ENCODE measurements around the gene SARS1. TPM values are rescaled to one million over a fixed set of nuclear protein-coding genes. Genes with fewer than 3 reads are reported as not detected.

Gene SARS1
- total and polyA plus RNA-seq, 2 of the 13 experiments (the other 11 are each of a cell fraction or from before 2014, with no cell fraction given), result 103 to 134 TPM

GRCh38 chr1:109198745-109199144, 15.0 kb upstream of the SARS1 start (continued):
- TF ChIP-seq SETDB1 (CRISPR knock-in tag; IDR thresholded peaks at IDR 0.05; ENCODE audit: borderline replicate concordance), result no peak
- no peak for TF ChIP-seq AGO1 (IDR thresholded peaks at IDR 0.05; ENCODE audit: low read depth, low read length, poor library complexity, severe bottlenecking)
- no peak for TF ChIP-seq KAT7 (CRISPR knock-in tag; IDR thresholded peaks at IDR 0.05; ENCODE audit: borderline replicate concordance)
- TF ChIP-seq ZNF615 (CRISPR knock-in tag; IDR thresholded peaks at IDR 0.05; ENCODE audit: borderline replicate concordance), result no peak
- TF ChIP-seq SOX6 (IDR thresholded peaks at IDR 0.05), result no peak
- no peak for TF ChIP-seq SOX6 (CRISPR knock-in tag; IDR thresholded peaks at IDR 0.05)
- no peak for TF ChIP-seq DDIT3 (CRISPR knock-in tag; IDR thresholded peaks at IDR 0.05)
- TF ChIP-seq ZNF331 (CRISPR knock-in tag; IDR thresholded peaks at IDR 0.05), result no peak
- no peak for TF ChIP-seq ZNF276 (CRISPR knock-in tag; IDR thresholded peaks at IDR 0.05; ENCODE audit: low read depth)

GRCh38 chr1:109199710-109200109, 14.0 kb upstream of the SARS1 start:
- intact Hi-C loops (cut with micrococcal nuclease; ENCODE audit: unreplicated experiment), result loop anchor here (5.0 kb wide), 1 partner anchor 38 kb away; no protein-coding TSS in a partner anchor
- no peak overlapping the region for H3K4me3 ChIP-seq (replicated peaks in 1 of 3; ENCODE audit: insufficient read depth in 1 of 3, low read depth in 2 of 3, low read length in 3 of 3)
- no TSS peak for BruUV-seq (replicated peaks)
- ChIA-PET POLR2A (no interaction called here), CTCF (ENCODE audit: low intra/inter-chr PET ratio, low total read pairs) (no interaction called here)
- H3K9me3 ChIP-seq (ENCODE audit: low read length), result no peaks in the 10 kb centered on the region
- no peak overlapping the region for H3K27ac ChIP-seq (ENCODE audit: extremely low read length, insufficient read depth, low read length)
- WGBS (ENCODE audit: low lambda C conversion rate), result 87% methylated on average over 6 of the region's 10 CpGs
- H2AFZ ChIP-seq (ENCODE audit: low read length), result no peak overlapping the region
- H3K9ac ChIP-seq (ENCODE audit: insufficient read depth, low read depth, low read length), result no peak overlapping the region
- DNase-seq (ENCODE audit: low spot score), result no peak
- peaks cover 28% of the 10 kb centered on the region for H3K4me1 ChIP-seq (ENCODE audit: insufficient read depth, low read length)
- no peaks in the 10 kb centered on the region for H3K79me2 ChIP-seq (ENCODE audit: insufficient read depth, low read length)
- in situ Hi-C loops (cut with HindIII; ENCODE audit: extremely low pct_ligation_motif_present, low pct_unique_long_range_greater_than_20kb), result loop anchor here (5.0 kb wide), 1 partner anchor 63 kb away; no protein-coding TSS in a partner anchor
- H4K20me1 ChIP-seq (ENCODE audit: insufficient read depth, low read length), result no peaks in the 10 kb centered on the region
- no peaks in the 10 kb centered on the region for H3K36me3 ChIP-seq (replicated peaks in 1 of 2; ENCODE audit: control insufficient read depth in 1 of 2, insufficient read depth in 2 of 2, low read length in 2 of 2)
- no peaks in the 10 kb centered on the region for H3K27me3 ChIP-seq (ENCODE audit: control insufficient read depth in 1 of 2, insufficient read depth in 2 of 2, low read length in 2 of 2)
- no peak overlapping the region for H3K4me2 ChIP-seq (ENCODE audit: low read depth, low read length)
- ATAC-seq, result no peak
- no peak for FAIRE-seq
- no peak for TF ChIP-seq KAT7 (CRISPR knock-in tag; IDR thresholded peaks at IDR 0.05; ENCODE audit: borderline replicate concordance)
- TF ChIP-seq MBD4 (IDR thresholded peaks at IDR 0.05; ENCODE audit: borderline replicate concordance, low read length), result no peak
- no peak for TF ChIP-seq ARID3A (IDR thresholded peaks at IDR 0.05; ENCODE audit: low read depth, low read length)
- no peak for TF ChIP-seq ZNF143 (CRISPR knock-in tag; IDR thresholded peaks at IDR 0.05)
- TF ChIP-seq SATB2 (CRISPR knock-in tag; IDR thresholded peaks at IDR 0.05), result no peak
- no peak for TF ChIP-seq WIZ (CRISPR knock-in tag; IDR thresholded peaks at IDR 0.05)
- TF ChIP-seq ZNF891 (CRISPR knock-in tag; IDR thresholded peaks at IDR 0.05), result no peak
- TF ChIP-seq STAG1 (CRISPR knock-in tag; IDR thresholded peaks at IDR 0.05), result no peak
- no peak for TF ChIP-seq CREBL2 (CRISPR knock-in tag; IDR thresholded peaks at IDR 0.05; ENCODE audit: borderline replicate concordance)
- no peak for TF ChIP-seq TAF1 (CRISPR knock-in tag; IDR thresholded peaks at IDR 0.05)
- no peak for TF ChIP-seq FOXO1 (CRISPR knock-in tag; IDR thresholded peaks at IDR 0.05)
- no peak for TF ChIP-seq CENPX (CRISPR knock-in tag; IDR thresholded peaks at IDR 0.05)

Measured in HepG2 (cell line).